ENCODE measurements around the gene LRRK1. TPM values are rescaled to one million over a fixed set of nuclear protein-coding genes. Genes with fewer than 3 reads are reported as not detected.

The LRRK1 gene
- total and polyA plus RNA-seq, 2 experiments from 2014 or later: 2.6 to 4.5 TPM

DNA sequence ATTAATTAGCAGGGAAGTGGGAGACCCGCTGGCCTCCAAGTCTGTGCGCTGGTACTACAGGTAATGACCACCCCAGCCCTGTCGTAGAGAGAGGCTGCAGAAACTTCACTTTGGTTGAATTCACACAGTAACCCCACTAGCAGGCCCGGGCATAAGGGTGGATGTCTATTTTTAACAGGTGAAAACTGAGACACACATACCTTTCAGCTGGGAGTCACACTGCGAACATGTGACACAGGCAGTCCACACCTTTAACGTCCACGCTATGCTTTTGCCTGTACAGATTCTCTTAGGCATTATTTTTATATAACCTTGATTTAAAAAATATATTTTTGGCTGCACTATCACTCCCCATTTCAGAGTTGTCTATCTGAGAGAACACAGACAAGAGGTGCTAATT is 3.9 kb downstream of the LRRK1 start (continued):
- TF ChIP-seq ZNF462 (CRISPR knock-in tag; IDR thresholded peaks at IDR 0.05) (no peak), JUNB (IDR thresholded peaks at IDR 0.05; ENCODE audit: unreplicated experiment) (no peak), CTCF (conservative IDR thresholded peaks at IDR 0.05; ENCODE audit: low read depth in 2 of 2) (no peak), EZH2 (IDR thresholded peaks at IDR 0.05; ENCODE audit: low read depth, unreplicated experiment) (no peak), NANOG (IDR thresholded peaks at IDR 0.05; ENCODE audit: borderline replicate concordance) (no peak)

- Histone ChIP-seq H3K4me3 (no peak overlapping the region), H3K9me2 (ENCODE audit: insufficient read depth) (no peaks in the 10 kb centered on the region), H3K4me2 (no peak overlapping the region), H2AFZ (no peak overlapping the region), H3K27ac (ENCODE audit: low read depth) (no peak overlapping the region), H3K79me2 (replicated peaks; ENCODE audit: insufficient read depth) (no peaks in the 10 kb centered on the region), H3K27me3 (ENCODE audit: insufficient read depth) (peaks cover 47% of the 10 kb centered on the region), H3K36me3 (ENCODE audit: insufficient read depth) (no peaks in the 10 kb centered on the region), H3K4me1 (ENCODE audit: insufficient read depth) (no peaks in the 10 kb centered on the region), H4K20me1 (replicated peaks; ENCODE audit: insufficient read depth) (no peaks in the 10 kb centered on the region), H3F3A (replicated peaks; ENCODE audit: low read depth) (no peaks in the 10 kb centered on the region)
- DNase-seq (ENCODE audit: low spot score) (no peak), ATAC-seq (no peak)
- Mint-ChIP-seq H3K27me3 (ENCODE audit: insufficient read depth, low read depth, poor library complexity) (peaks cover 39% of the 10 kb centered on the region), H3K9me3 (no peaks in the 10 kb centered on the region), H3K4me1 (peaks cover 5% of the 10 kb centered on the region), H3K27ac (no peak overlapping the region), H3K4me3 (no peak overlapping the region), H3K36me3 (ENCODE audit: low read depth) (no peaks in the 10 kb centered on the region)
- TF ChIP-seq ZNF462 (CRISPR knock-in tag; IDR thresholded peaks at IDR 0.05) (no peak), JUNB (IDR thresholded peaks at IDR 0.05; ENCODE audit: unreplicated experiment) (no peak), POLR2AphosphoS5 (IDR thresholded peaks at IDR 0.05; ENCODE audit: low read depth) (no peak), NANOG (IDR thresholded peaks at IDR 0.05; ENCODE audit: borderline replicate concordance) (no peak), STAT1 (IDR thresholded peaks at IDR 0.05; ENCODE audit: unreplicated experiment) (no peak), ZNF331 (CRISPR knock-in tag; IDR thresholded peaks at IDR 0.05; ENCODE audit: low read depth) (no peak)
These were observed 4.7 kb downstream of the LRRK1 start for GRCh38 chr15:100923902-100924301.

Measured in GM23338 (cell line).